ENCODE data around the gene GPR141. TPM values are rescaled to one million over a fixed set of nuclear protein-coding genes. Genes with fewer than 3 reads are reported as not detected.

The GPR141 gene
- polyA plus RNA-seq, 1 donor (not counting 4 experiments of a cell fraction or from before 2014, with no cell fraction given), result not detected

GRCh38 chr7:37714606-37715005 is 31.0 kb downstream of the GPR141 start:
- dilution Hi-C loops (cut with MboI; ENCODE audit: extremely low pct_ligation_motif_present, low sequenced_read_pairs), result no loop called here
- TF ChIP-seq EZH2 (IDR thresholded peaks at IDR 0.05; ENCODE audit: low read length), result no peak
- no peak for TF ChIP-seq CTCF (optimal IDR thresholded peaks at IDR 0.05 in 1 of 3, IDR thresholded peaks at IDR 0.05 in 1 of 3, conservative IDR thresholded peaks at IDR 0.05 in 1 of 3; ENCODE audit: extremely low read depth in 1 of 3, insufficient read depth in 2 of 3, low read length in 3 of 3)
- H3K4me3 ChIP-seq (ENCODE audit: control insufficient read depth in 2 of 3, extremely low read depth in 1 of 3, insufficient read depth in 2 of 3, low read depth in 1 of 3, low read length in 3 of 3), result no peak overlapping the region

GRCh38 chr7:37718585-37718984 is 35.0 kb downstream of the GPR141 start:
- H3K4me3 ChIP-seq (ENCODE audit: control insufficient read depth in 2 of 3, extremely low read depth in 1 of 3, insufficient read depth in 2 of 3, low read depth in 1 of 3, low read length in 3 of 3), result no peak overlapping the region
- FAIRE-seq (no peak), DNase-seq (ENCODE audit: low read depth, low spot score) (no peak)
- H3K79me2 ChIP-seq (ENCODE audit: control insufficient read depth, insufficient read depth, low read length), result no peaks in the 10 kb centered on the region
- H3K4me2 ChIP-seq (ENCODE audit: control insufficient read depth, extremely low read depth, insufficient read depth, low read depth, low read length), result no peak overlapping the region
- no peak overlapping the region for H2AFZ ChIP-seq (ENCODE audit: control insufficient read depth, low read length)
- H3K27ac ChIP-seq (ENCODE audit: control insufficient read depth, insufficient read depth, low read length), result no peak overlapping the region
- H3K9ac ChIP-seq (ENCODE audit: control insufficient read depth, extremely low read depth, insufficient read depth, low read length), result no peak overlapping the region
- H3K9me1 ChIP-seq (ENCODE audit: control insufficient read depth, extremely low read depth, insufficient read depth, low read length), result no peaks in the 10 kb centered on the region
- TF ChIP-seq CTCF (optimal IDR thresholded peaks at IDR 0.05 in 1 of 3, IDR thresholded peaks at IDR 0.05 in 1 of 3, conservative IDR thresholded peaks at IDR 0.05 in 1 of 3; ENCODE audit: extremely low read depth in 1 of 3, insufficient read depth in 2 of 3, low read length in 3 of 3), result no peak
- TF ChIP-seq EZH2 (IDR thresholded peaks at IDR 0.05; ENCODE audit: low read length), result no peak
- H3K36me3 ChIP-seq (ENCODE audit: control insufficient read depth in 2 of 2, extremely low read depth in 1 of 2, insufficient read depth in 2 of 2, low read length in 2 of 2), result no peaks in the 10 kb centered on the region
- H3K4me1 ChIP-seq (ENCODE audit: control insufficient read depth, extremely low read depth, insufficient read depth, low read length), result no peaks in the 10 kb centered on the region
- H3K27me3 ChIP-seq (ENCODE audit: control insufficient read depth, extremely low read depth, insufficient read depth, low read length), result no peaks in the 10 kb centered on the region
- H4K20me1 ChIP-seq (ENCODE audit: control insufficient read depth, extremely low read depth, insufficient read depth, low read length), result no peaks in the 10 kb centered on the region
- dilution Hi-C loops (cut with MboI; ENCODE audit: extremely low pct_ligation_motif_present, low sequenced_read_pairs), result no loop called here
- peaks cover 3% of the 10 kb centered on the region for H3K9me3 ChIP-seq (ENCODE audit: control insufficient read depth, low read depth, low read length)

More at GRCh38 chr7:37714606-37715005, 31.0 kb downstream of the GPR141 start:
- DNase-seq (ENCODE audit: low read depth, low spot score), result no peak
- Histone ChIP-seq H3K9ac (ENCODE audit: control insufficient read depth, extremely low read depth, insufficient read depth, low read length) (no peak overlapping the region), H3K79me2 (ENCODE audit: control insufficient read depth, insufficient read depth, low read length) (no peaks in the 10 kb centered on the region), H2AFZ (ENCODE audit: control insufficient read depth, low read length) (no peak overlapping the region), H3K4me2 (ENCODE audit: control insufficient read depth, extremely low read depth, insufficient read depth, low read depth, low read length) (no peak overlapping the region), H4K20me1 (ENCODE audit: control insufficient read depth, extremely low read depth, insufficient read depth, low read length) (no peaks in the 10 kb centered on the region), H3K27ac (ENCODE audit: control insufficient read depth, insufficient read depth, low read length) (no peak overlapping the region), H3K36me3 (ENCODE audit: control insufficient read depth in 2 of 2, extremely low read depth in 1 of 2, insufficient read depth in 2 of 2, low read length in 2 of 2) (no peaks in the 10 kb centered on the region), H3K9me1 (ENCODE audit: control insufficient read depth, extremely low read depth, insufficient read depth, low read length) (no peaks in the 10 kb centered on the region), H3K9me3 (ENCODE audit: control insufficient read depth, low read depth, low read length) (no peaks in the 10 kb centered on the region), H3K27me3 (ENCODE audit: control insufficient read depth, extremely low read depth, insufficient read depth, low read length) (no peaks in the 10 kb centered on the region), H3K4me1 (ENCODE audit: control insufficient read depth, extremely low read depth, insufficient read depth, low read length) (no peaks in the 10 kb centered on the region)
- FAIRE-seq, result no peak

Data from keratinocyte (primary cell).